ENCODE results near the gene KLF15.

DNA sequence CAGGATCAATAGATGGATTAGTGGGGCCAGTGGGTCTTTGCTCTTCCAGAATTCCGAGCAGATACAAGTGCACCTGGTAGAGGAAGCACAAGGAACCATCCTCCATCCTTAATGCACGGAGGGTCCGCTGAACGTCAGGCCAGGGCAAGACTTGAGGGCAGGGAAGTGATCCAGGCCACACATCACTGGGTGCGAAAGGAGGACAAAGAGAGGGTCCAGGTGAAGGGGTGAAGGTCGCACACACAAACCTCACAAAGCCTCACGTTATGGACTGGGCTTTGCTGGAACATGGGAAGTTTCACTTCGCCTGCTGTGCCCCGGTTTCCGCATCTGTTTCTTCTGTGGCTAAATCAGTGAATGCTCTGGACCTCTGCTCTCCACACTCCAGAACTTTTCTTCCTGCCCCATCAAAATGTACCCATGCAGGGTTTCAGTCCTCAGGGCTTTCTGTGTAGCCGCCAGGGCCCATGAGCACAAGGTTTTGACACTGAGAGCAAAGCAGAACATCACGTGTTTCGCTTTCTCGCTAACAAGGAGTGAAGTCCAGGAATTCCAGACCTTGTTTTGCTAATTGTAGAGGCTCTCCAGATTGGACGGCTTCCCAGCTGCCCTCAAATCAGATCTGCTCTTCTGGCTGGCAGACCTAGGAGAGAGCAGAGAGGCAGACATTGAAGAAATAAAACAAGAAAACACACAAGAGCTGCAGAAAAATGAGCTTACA is 56.3 kb downstream of the KLF15 start:
- TF ChIP-seq POLR2A (IDR thresholded peaks at IDR 0.05; ENCODE audit: low read depth, low read length), result no peak
- no peak for TF ChIP-seq POLR2AphosphoS5 (IDR thresholded peaks at IDR 0.05; ENCODE audit: low read depth, low read length)
- no peak for TF ChIP-seq TAF1 (IDR thresholded peaks at IDR 0.05; ENCODE audit: borderline replicate concordance, low read depth, low read length)
